Smooth muscle cell (in vitro differentiated cells): Measurements from ENCODE around the gene SLC30A9. TPM values are rescaled to one million over a fixed set of nuclear protein-coding genes. Genes with fewer than 3 reads are reported as not detected.

Source experiments
- DNase-seq: peaks from one replicate; lab custom pipeline; 2025; ENCODE audit not compliant: unreplicated experiment; lab: John Stamatoyannopoulos, UW
- H2AFZ ChIP-seq: fragments of 200-600 bp; sonication (generic); 2 replicates; pipeline ENCODE4 v1.6.0; 2016; ENCODE audit warnings: antibody characterized with exemption, low read depth, mild to moderate bottlenecking
- H3F3A ChIP-seq: fragments of 200-600 bp; sonication (generic); 2 replicates; pipeline ENCODE4 v1.6.0; 2017; ENCODE audit warnings: antibody characterized with exemption, low read depth
- H3K27ac ChIP-seq: fragments of 200-600 bp; sonication (generic); 2 replicates; pipeline ENCODE4 v1.5.1; 2016; ENCODE audit warnings: low read depth, mild to moderate bottlenecking
- H3K27me3 ChIP-seq: fragments of 200-600 bp; sonication (generic); 2 replicates; pipeline ENCODE4 v1.6.1; 2016; ENCODE audit warnings: low read depth, mild to moderate bottlenecking
- H3K36me3 ChIP-seq: fragments of 200-600 bp; sonication (generic); 2 replicates; pipeline ENCODE4 v1.5.1; 2016; ENCODE audit warnings: low read depth
- H3K4me1 ChIP-seq: fragments of 200-600 bp; sonication (generic); 2 replicates; pipeline ENCODE4 v1.5.1; 2016; ENCODE audit warnings: low read depth
- H3K4me2 ChIP-seq: fragments of 200-600 bp; sonication (generic); 2 replicates; pipeline ENCODE4 v1.6.0; 2016; ENCODE audit warnings: mild to moderate bottlenecking
- H3K4me3 ChIP-seq: fragments of 200-600 bp; sonication (generic); 2 replicates; pipeline ENCODE4 v1.5.1; 2016; ENCODE audit warnings: mild to moderate bottlenecking
- H3K79me2 ChIP-seq: fragments of 200-600 bp; sonication (generic); 2 replicates; pipeline ENCODE4 v1.6.0; 2016; ENCODE audit warnings: low read depth, mild to moderate bottlenecking
- H3K9ac ChIP-seq: fragments of 200-600 bp; sonication (generic); 2 replicates; pipeline ENCODE4 v1.6.0; 2016; ENCODE audit warnings: low read depth
- H3K9me3 ChIP-seq: fragments of 200-600 bp; sonication (generic); replicated peaks from 2 replicates; pipeline ENCODE4 v1.5.1; 2016; ENCODE audit warnings: low read depth
- H4K20me1 ChIP-seq: fragments of 200-600 bp; sonication (generic); 2 replicates; pipeline ENCODE4 v1.6.0; 2016; ENCODE audit warnings: low read depth
- WGBS: methylation state at CpG from one replicate; pipeline ENCODE4 v1.1.7; 2016; ENCODE audit warnings: low lambda C conversion rate; 5-methylcytosine and 5-hydroxymethylcytosine counted together
- polyA plus RNA-seq: library from polyadenylated mRNA; unstranded; fragments of >200 nt; fragmentation: Nextera tagmentation; extraction: Ambion mirVana; gene quantifications from 2 replicates; pipeline ENCODE4 v1.2.1, GENCODE V29; 2016
- total RNA-seq: library from RNA; depleted of rRNA; stranded (reverse); fragments of >200 nt; gene quantifications from 2 replicates; pipeline ENCODE4 v1.2.3, GENCODE V29; 2014
- TF ChIP-seq, protein P1 (sequence below): fragments of 200-600 bp; sonication (generic); IDR thresholded peaks from 2 replicates; pipeline ENCODE4 v1.5.1; 2017; ENCODE audit warnings: borderline replicate concordance, mild to moderate bottlenecking, antibody characterized with exemption; ENCODE audit not compliant: insufficient read depth, poor library complexity, severe bottlenecking

SLC30A9 gene
- total and polyA plus RNA-seq, 2 experiments from 2014 or later, result 41.3 to 73.1 TPM

DNA sequence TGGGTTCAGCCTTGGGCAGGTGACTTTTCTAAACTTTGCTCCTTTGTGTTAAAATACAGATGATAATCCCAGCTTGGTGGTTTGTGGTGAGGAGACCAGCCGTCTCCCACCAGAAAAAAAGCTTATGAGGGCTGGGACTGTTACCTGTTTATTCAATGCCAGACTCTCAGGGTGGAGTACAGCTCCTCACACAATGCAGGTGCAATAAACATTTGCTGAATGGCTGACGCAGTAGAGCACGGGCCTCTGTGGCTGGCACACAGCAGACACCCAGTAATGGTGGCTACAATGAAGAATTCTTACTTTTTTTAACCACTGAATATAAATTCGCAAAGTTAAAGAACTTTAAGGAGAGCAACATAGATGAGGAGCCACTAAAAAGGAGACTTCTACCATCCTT, 131.9 kb downstream of the SLC30A9 start:
- 95% methylated on average over 4 of the region's 4 CpGs for WGBS
- no peak overlapping the region for H3K9ac ChIP-seq
- no peaks in the 10 kb centered on the region for H3K4me1 ChIP-seq
- no peak overlapping the region for H3K4me2 ChIP-seq
- no peaks in the 10 kb centered on the region for H3K79me2 ChIP-seq
- TF ChIP-seq, protein P1, sequence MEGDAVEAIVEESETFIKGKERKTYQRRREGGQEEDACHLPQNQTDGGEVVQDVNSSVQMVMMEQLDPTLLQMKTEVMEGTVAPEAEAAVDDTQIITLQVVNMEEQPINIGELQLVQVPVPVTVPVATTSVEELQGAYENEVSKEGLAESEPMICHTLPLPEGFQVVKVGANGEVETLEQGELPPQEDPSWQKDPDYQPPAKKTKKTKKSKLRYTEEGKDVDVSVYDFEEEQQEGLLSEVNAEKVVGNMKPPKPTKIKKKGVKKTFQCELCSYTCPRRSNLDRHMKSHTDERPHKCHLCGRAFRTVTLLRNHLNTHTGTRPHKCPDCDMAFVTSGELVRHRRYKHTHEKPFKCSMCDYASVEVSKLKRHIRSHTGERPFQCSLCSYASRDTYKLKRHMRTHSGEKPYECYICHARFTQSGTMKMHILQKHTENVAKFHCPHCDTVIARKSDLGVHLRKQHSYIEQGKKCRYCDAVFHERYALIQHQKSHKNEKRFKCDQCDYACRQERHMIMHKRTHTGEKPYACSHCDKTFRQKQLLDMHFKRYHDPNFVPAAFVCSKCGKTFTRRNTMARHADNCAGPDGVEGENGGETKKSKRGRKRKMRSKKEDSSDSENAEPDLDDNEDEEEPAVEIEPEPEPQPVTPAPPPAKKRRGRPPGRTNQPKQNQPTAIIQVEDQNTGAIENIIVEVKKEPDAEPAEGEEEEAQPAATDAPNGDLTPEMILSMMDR, result no peak
- no peaks in the 10 kb centered on the region for H3K36me3 ChIP-seq
- H2AFZ ChIP-seq, result no peak overlapping the region
- H3K27me3 ChIP-seq, result peaks cover 6% of the 10 kb centered on the region
- H3K27ac ChIP-seq, result no peak overlapping the region
- H3K9me3 ChIP-seq, result no peaks in the 10 kb centered on the region
- no peaks in the 10 kb centered on the region for H4K20me1 ChIP-seq
- no peaks in the 10 kb centered on the region for H3F3A ChIP-seq
- H3K4me3 ChIP-seq, result no peak overlapping the region
- no peak for DNase-seq

DNA sequence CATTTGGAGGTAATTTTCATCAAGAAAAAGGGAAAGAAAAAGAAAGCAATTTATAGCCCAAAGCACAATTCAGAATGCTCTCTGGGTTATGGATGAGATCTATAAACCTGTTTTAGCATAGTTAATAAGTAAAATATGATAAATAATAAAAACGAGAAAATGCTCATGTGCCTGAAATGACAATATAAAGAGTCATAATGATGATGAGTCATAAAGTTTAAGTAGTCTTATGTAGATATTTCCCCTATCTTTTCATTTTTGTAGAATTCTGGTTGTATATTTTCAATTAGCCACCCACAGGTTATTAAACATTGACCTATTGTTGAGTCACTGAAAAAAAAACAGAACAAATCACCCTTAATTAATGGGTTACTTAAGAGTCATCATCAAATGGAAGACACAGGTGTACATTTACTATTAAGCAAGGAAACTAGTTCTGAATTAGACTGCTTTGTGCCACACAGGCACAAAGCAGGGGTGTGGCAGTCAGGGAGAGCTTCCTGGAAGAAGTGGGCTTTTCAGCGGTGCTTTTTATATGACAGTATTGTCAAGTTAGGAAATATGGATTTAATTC, 132.8 kb downstream of the SLC30A9 start:
- no peak overlapping the region for H3K4me3 ChIP-seq
- H3K27ac ChIP-seq, result no peak overlapping the region
- H2AFZ ChIP-seq, result no peak overlapping the region
- no peaks in the 10 kb centered on the region for H3K4me1 ChIP-seq
- 91% methylated on average over 2 of the region's 2 CpGs for WGBS
- H3K27me3 ChIP-seq, result peaks cover 6% of the 10 kb centered on the region
- H3K9ac ChIP-seq, result no peak overlapping the region
- TF ChIP-seq, protein P1, result no peak
- no peak for DNase-seq
- no peaks in the 10 kb centered on the region for H3K79me2 ChIP-seq
- no peaks in the 10 kb centered on the region for H3K9me3 ChIP-seq
- H4K20me1 ChIP-seq, result no peaks in the 10 kb centered on the region
- H3F3A ChIP-seq, result no peaks in the 10 kb centered on the region
- no peak overlapping the region for H3K4me2 ChIP-seq
- H3K36me3 ChIP-seq, result no peaks in the 10 kb centered on the region

DNA sequence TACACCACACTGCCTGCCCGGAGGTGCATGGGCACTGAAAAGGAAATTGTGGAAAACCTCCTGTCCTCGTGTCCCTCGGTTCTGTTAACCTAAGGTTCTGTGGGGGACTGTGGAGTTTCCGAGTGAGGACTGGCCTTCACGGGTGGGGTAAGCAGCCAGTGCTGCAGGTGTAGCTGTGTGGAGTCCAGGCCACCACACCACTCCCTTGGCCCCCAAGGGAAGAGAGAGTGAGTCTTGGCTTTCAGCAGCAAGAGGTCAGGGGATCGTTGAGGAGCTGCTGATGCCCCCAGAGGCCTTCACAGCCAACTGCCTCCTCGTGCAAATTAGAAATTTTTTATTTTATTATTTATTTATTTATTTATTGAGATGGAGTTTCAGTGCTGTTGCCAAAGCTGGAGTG, 141.8 kb downstream of the SLC30A9 start:
- Histone ChIP-seq H3K4me3 (no peak overlapping the region), H3K27ac (no peak overlapping the region), H3F3A (no peaks in the 10 kb centered on the region), H2AFZ (no peak overlapping the region), H4K20me1 (no peaks in the 10 kb centered on the region), H3K36me3 (no peaks in the 10 kb centered on the region), H3K79me2 (no peaks in the 10 kb centered on the region), H3K4me2 (no peak overlapping the region), H3K9ac (no peak overlapping the region), H3K27me3 (no peaks in the 10 kb centered on the region), H3K4me1 (no peaks in the 10 kb centered on the region), H3K9me3 (no peaks in the 10 kb centered on the region)
- DNase-seq, result no peak
- TF ChIP-seq, protein P1, result no peak
- WGBS, result 97% methylated on average over 7 of the region's 7 CpGs

DNA sequence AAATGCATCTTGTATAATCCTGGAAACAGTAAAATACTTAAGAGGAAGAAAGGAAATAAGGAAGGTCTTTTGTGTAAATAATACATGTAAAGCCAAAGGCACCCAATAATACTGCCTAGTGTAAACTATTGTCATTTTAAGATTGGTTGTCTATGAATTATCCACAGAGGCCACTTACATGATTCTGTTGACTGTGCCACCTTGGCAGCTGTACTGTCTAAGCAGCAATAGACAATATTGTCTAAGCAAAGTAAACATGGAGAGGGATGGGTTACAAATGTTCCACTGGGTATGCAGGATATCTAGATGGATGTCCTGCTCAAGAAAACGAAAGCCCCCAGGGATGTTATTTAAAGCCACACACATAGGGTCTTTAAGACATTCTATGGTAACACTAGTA, 142.7 kb downstream of the SLC30A9 start:
- WGBS, result 81% methylated on average over 1 of the region's 1 CpG
- no peak for DNase-seq
- TF ChIP-seq, protein P1, result no peak

More for the DNA sequence above, 142.7 kb downstream of the SLC30A9 start:
- no peaks in the 10 kb centered on the region for H3K36me3 ChIP-seq
- no peaks in the 10 kb centered on the region for H3K27me3 ChIP-seq
- H3K9ac ChIP-seq, result no peak overlapping the region
- no peaks in the 10 kb centered on the region for H3K79me2 ChIP-seq
- no peak overlapping the region for H3K27ac ChIP-seq
- H3K4me2 ChIP-seq, result no peak overlapping the region
- H2AFZ ChIP-seq, result no peak overlapping the region
- no peaks in the 10 kb centered on the region for H3K4me1 ChIP-seq
- no peak overlapping the region for H3K4me3 ChIP-seq
- no peaks in the 10 kb centered on the region for H4K20me1 ChIP-seq
- H3F3A ChIP-seq, result no peaks in the 10 kb centered on the region
- no peaks in the 10 kb centered on the region for H3K9me3 ChIP-seq
